Endothelial cell of umbilical vein (primary cell): ENCODE results near the gene ATXN1. TPM values are rescaled to one million over a fixed set of nuclear protein-coding genes. Genes with fewer than 3 reads are reported as not detected.

Experiments used
- BruUV-seq: library from RNA; stranded (reverse); fragments of 400-500 nt; replicated peaks from 2 replicates; lab custom pipeline; 2021; lab: Mats Ljungman, UMichigan
- CTCF ChIA-PET: fragments of 300-600, 350-600 bp; sonication (Branson Sonifier 250); formaldehyde crosslinking; loops from one replicate; lab custom pipeline; 2021; ENCODE audit warnings: antibody characterized with exemption, inconsistent platforms; lab: Charles Lee
- POLR2A ChIA-PET: fragments of 300-600, 350-600 bp; sonication (Branson Sonifier 250); formaldehyde crosslinking; loops from one replicate; lab custom pipeline; 2021; ENCODE audit warnings: antibody characterized with exemption, inconsistent platforms; lab: Charles Lee
- DNase-seq: peaks from one replicate; pipeline ENCODE4 v3.0.0-alpha.2; 2011; ENCODE audit warnings: low read depth, low spot score
- FAIRE-seq: peaks from 2 replicates; lab custom pipeline; 2011; peaks lifted over from hg19 to GRCh38; lab: Jason Lieb, UNC
- H2AFZ ChIP-seq: 2 replicates; pipeline ENCODE4 v1.6.0; 2012; ENCODE audit warnings: low read depth, low read length, control low read depth, inconsistent platforms
- H3K27ac ChIP-seq: 2 replicates; pipeline ENCODE4 v1.5.1; 2011; ENCODE audit warnings: low read depth, mild to moderate bottlenecking, control low read depth, low read length, moderate library complexity; ENCODE audit not compliant: insufficient read depth
- H3K27me3 ChIP-seq, 2 experiments: 2 replicates each; pipeline versions ENCODE4 v1.6.0 to v1.6.1; 2011; ENCODE audit warnings: low read length in 2 of 2, mixed read lengths in 1 of 2; ENCODE audit not compliant: control insufficient read depth in 2 of 2, insufficient read depth in 2 of 2
- H3K36me3 ChIP-seq, 2 experiments: 2 replicates in 1 of 2; 3 replicates in 1 of 2; pipeline ENCODE4 v1.5.1; 2011; ENCODE audit warnings: low read length in 2 of 2, mild to moderate bottlenecking in 1 of 2, moderate library complexity in 1 of 2; ENCODE audit not compliant: control insufficient read depth in 2 of 2, insufficient read depth in 2 of 2; ENCODE audit errors: extremely low read depth in 1 of 2
- H3K4me1 ChIP-seq: 3 replicates; pipeline ENCODE4 v1.5.1; 2011; ENCODE audit warnings: mild to moderate bottlenecking, low read length; ENCODE audit not compliant: control insufficient read depth, insufficient read depth; ENCODE audit errors: extremely low read depth
- H3K4me2 ChIP-seq: 2 replicates; pipeline ENCODE4 v1.6.1; 2011; ENCODE audit warnings: low read length, control low read depth, mixed read lengths; ENCODE audit not compliant: insufficient read depth
- H3K4me3 ChIP-seq, 3 experiments: fragments of 200-600 bp in 1 of 3; sonication (generic), shearing (Covaris generic) in 1 of 3; replicated peaks in 1 of 3; 2 replicates each; pipeline ENCODE4 v1.5.1; 2011 to 2016; ENCODE audit warnings: control low read depth in 3 of 3, low read length in 3 of 3, mild to moderate bottlenecking in 2 of 3, inconsistent platforms in 1 of 3, low read depth in 1 of 3, moderate library complexity in 1 of 3; ENCODE audit not compliant: insufficient read depth in 1 of 3
- H3K79me2 ChIP-seq: 2 replicates; pipeline ENCODE4 v1.6.0; 2012; ENCODE audit warnings: low read length, inconsistent platforms; ENCODE audit not compliant: control insufficient read depth, insufficient read depth
- H3K9ac ChIP-seq: replicated peaks from 2 replicates; pipeline ENCODE3; 2011; ENCODE audit warnings: low read length, control low read depth; ENCODE audit not compliant: insufficient read depth; ENCODE audit errors: extremely low read depth
- H3K9me1 ChIP-seq: replicated peaks from 3 replicates; pipeline ENCODE4 v1.6.0; 2011; ENCODE audit warnings: mild to moderate bottlenecking, low read length; ENCODE audit not compliant: control insufficient read depth, insufficient read depth; ENCODE audit errors: extremely low read depth
- H3K9me3 ChIP-seq: replicated peaks from 2 replicates; pipeline ENCODE4 v1.5.1; 2012; ENCODE audit warnings: low read length, inconsistent platforms; ENCODE audit not compliant: control insufficient read depth, insufficient read depth
- H4K20me1 ChIP-seq: replicated peaks from 2 replicates; pipeline ENCODE3; 2011; ENCODE audit warnings: mild to moderate bottlenecking, low read length; ENCODE audit not compliant: control insufficient read depth, insufficient read depth; ENCODE audit errors: extremely low read depth
- EZH2 ChIP-seq: IDR thresholded peaks from 2 replicates; pipeline ENCODE4 v1.6.1; 2012; ENCODE audit warnings: borderline replicate concordance, low read depth, mild to moderate bottlenecking, moderate library complexity, low read length, inconsistent platforms; ENCODE audit not compliant: severe bottlenecking
- GATA2 ChIP-seq: IDR thresholded peaks from 2 replicates; pipeline ENCODE4 v1.7.0; 2011; ENCODE audit warnings: low read depth, mild to moderate bottlenecking, moderate library complexity, mixed read lengths, low read length; ENCODE audit not compliant: insufficient read length, insufficient read depth
- JUN ChIP-seq: IDR thresholded peaks from 2 replicates; pipeline ENCODE4 v1.6.1; 2011; ENCODE audit warnings: borderline replicate concordance, low read depth; ENCODE audit not compliant: insufficient read length, insufficient read depth
- MAX ChIP-seq: IDR thresholded peaks from 2 replicates; pipeline ENCODE4 v1.6.1; 2011; ENCODE audit not compliant: insufficient read depth, insufficient read length
- MYC ChIP-seq: IDR thresholded peaks from one replicate; pipeline ENCODE4 v1.6.1; 2011; ENCODE audit warnings: mild to moderate bottlenecking, low read depth, low read length
- POLR2A ChIP-seq: IDR thresholded peaks from 2 replicates; pipeline ENCODE4 v1.6.1; 2012; ENCODE audit warnings: low read depth, mild to moderate bottlenecking, control low read depth, low read length
- POLR2AphosphoS5 ChIP-seq: IDR thresholded peaks from 2 replicates; pipeline ENCODE4 v1.6.1; 2012; ENCODE audit warnings: low read depth, mild to moderate bottlenecking, control low read depth, low read length, moderate library complexity; ENCODE audit not compliant: insufficient read depth
- dilution Hi-C: fragments of 300-500 bp; cut with MboI; formaldehyde crosslinking; loops from one replicate; pipeline ENCODE4 v1.15.0; 2019; ENCODE audit warnings: low sequenced_read_pairs; ENCODE audit not compliant: extremely low pct_ligation_motif_present
- intact Hi-C: fragments of 100-400 bp; cut with micrococcal nuclease; formaldehyde crosslinking; loops from one replicate; pipeline ENCODE4 v1.10.0; 2022
- polyA plus RNA-seq, 4 experiments: library from polyadenylated mRNA; depleted of rRNA in 3 of 4; stranded (reverse) in 3 of 4; unstranded in 1 of 4; fragments of >200 nt; gene quantifications; 2 replicates each; pipeline versions ENCODE4 v1.2.1 to v1.2.3, GENCODE V29; 2011 to 2012; ENCODE audit warnings: missing spikeins in 1 of 4
- total RNA-seq: library from RNA; stranded (reverse); gene quantifications from 2 replicates; pipeline ENCODE4 v1.2.3, GENCODE V29; 2021
- TF ChIP-seq, protein P1 (sequence below), 2 donors: IDR thresholded peaks; 1 replicate in 1 of 2; 2 replicates in 1 of 2; pipeline ENCODE4 v1.5.1; 2011; ENCODE audit warnings: low read length in 2 of 2, mild to moderate bottlenecking in 2 of 2, moderate library complexity in 2 of 2, control low read depth in 1 of 2, inconsistent platforms in 1 of 2, low read depth in 1 of 2; ENCODE audit not compliant: insufficient read depth in 1 of 2; ENCODE audit errors: extremely low read depth in 1 of 2

ATXN1 gene
- total and polyA plus RNA-seq, 2 donors (not counting 3 experiments of a cell fraction or from before 2014, with no cell fraction given), result 16.4 to 33.0 TPM

GRCh38 chr6:16389642-16390041, 371.6 kb downstream of the ATXN1 start:
- Histone ChIP-seq H3K79me2 (no peaks in the 10 kb centered on the region), H3K4me3 (no peak overlapping the region), H3K9me1 (no peaks in the 10 kb centered on the region), H4K20me1 (no peaks in the 10 kb centered on the region), H2AFZ (no peak overlapping the region), H3K36me3 (no peaks in the 10 kb centered on the region), H3K9me3 (no peaks in the 10 kb centered on the region), H3K4me1 (no peaks in the 10 kb centered on the region), H3K27me3 (no peaks in the 10 kb centered on the region), H3K4me2 (no peak overlapping the region), H3K9ac (no peak overlapping the region), H3K27ac (no peak overlapping the region)
- no peak for DNase-seq
- ChIA-PET POLR2A (no interaction called here), CTCF (interaction anchor here (1.2 to 1.9 kb wide), 3 partner anchors 14 to 51 kb away, joined by 3 to 6 read pairs (median 3); no protein-coding TSS in a partner anchor)
- intact Hi-C loops (no loop called here), dilution Hi-C loops (no loop called here)
- no TSS peak for BruUV-seq
- FAIRE-seq, result no peak
- TF ChIP-seq JUN (no peak), POLR2AphosphoS5 (no peak), GATA2 (no peak), MYC (no peak), EZH2 (no peak), MAX (no peak), POLR2A (no peak)
- TF ChIP-seq, protein P1, sequence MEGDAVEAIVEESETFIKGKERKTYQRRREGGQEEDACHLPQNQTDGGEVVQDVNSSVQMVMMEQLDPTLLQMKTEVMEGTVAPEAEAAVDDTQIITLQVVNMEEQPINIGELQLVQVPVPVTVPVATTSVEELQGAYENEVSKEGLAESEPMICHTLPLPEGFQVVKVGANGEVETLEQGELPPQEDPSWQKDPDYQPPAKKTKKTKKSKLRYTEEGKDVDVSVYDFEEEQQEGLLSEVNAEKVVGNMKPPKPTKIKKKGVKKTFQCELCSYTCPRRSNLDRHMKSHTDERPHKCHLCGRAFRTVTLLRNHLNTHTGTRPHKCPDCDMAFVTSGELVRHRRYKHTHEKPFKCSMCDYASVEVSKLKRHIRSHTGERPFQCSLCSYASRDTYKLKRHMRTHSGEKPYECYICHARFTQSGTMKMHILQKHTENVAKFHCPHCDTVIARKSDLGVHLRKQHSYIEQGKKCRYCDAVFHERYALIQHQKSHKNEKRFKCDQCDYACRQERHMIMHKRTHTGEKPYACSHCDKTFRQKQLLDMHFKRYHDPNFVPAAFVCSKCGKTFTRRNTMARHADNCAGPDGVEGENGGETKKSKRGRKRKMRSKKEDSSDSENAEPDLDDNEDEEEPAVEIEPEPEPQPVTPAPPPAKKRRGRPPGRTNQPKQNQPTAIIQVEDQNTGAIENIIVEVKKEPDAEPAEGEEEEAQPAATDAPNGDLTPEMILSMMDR (IDR thresholded peaks at IDR 0.05; ENCODE audit: extremely low read depth in 1 of 2, insufficient read depth in 1 of 2, low read depth in 1 of 2, low read length in 2 of 2), result no peak
